HG03196 (cell line): ENCODE measurements around the gene MACROD2.
"Not testable (repeated sequence)": the region's sequence is repeated elsewhere in the genome, so short reads cannot be mapped to it uniquely, and the experiment has no call there.

Experiments
- ATAC-seq: cut with Tn5 transposase; IDR thresholded peaks from one replicate; pipeline ENCODE4 v1.9.1; 2021; ENCODE audit not compliant: unreplicated experiment

MACROD2 gene

DNA sequence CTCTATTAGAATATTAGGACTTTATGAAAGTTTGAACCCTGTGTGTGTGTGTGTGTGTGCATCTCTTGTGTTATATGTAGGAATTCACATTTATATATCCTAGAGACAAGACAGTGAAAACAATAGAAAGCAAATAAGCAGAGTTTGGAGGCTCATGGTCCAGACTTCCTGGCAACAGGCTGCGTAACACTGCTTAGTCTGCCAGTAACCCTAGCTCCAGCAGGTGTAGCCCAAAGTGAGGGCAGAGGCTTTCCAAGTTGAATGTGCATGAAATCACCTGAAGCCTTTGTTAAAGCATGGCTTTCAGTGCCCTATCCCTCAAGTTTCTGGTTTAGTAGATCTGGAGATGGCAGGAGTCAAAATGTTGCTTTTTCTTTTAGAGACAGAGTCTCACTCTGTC, 2008.0 kb downstream of the MACROD2 start:
- ATAC-seq = no peak

DNA sequence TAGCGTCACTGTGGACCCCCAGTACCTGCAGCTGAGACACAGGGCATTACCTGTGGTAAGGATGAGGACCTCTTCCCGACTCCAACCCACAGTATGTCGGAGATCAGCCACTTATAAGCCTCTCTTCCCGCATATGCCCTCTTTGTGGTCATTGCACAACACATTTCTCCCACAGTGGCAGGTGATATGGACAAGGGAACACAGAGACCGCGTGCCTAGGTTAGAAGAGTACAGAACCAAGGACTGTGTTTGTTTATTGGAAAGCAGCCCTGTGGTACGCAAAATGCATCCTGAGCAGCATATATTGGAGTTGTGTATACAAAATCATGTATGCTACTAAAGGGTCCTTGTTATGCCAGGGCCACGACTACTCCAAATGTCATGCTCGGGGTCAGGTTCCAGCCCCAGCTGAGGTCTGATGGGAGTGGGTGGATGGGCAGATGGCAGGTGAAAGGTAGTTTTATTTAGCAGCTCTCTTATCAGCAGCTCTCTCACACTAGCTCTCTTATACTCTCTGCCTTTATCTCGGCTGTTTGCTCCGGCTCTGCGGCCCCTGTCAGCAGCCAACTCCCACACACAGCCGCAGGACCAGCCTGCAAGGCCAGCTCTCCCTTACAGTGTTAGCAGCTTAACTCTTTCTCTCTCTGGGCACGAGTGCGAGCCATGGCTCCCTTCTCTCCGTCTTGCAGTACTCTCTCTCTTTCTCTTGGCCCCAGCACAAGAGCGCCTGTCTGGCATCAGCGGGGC, 2009.0 kb downstream of the MACROD2 start:
- no peak for ATAC-seq

DNA sequence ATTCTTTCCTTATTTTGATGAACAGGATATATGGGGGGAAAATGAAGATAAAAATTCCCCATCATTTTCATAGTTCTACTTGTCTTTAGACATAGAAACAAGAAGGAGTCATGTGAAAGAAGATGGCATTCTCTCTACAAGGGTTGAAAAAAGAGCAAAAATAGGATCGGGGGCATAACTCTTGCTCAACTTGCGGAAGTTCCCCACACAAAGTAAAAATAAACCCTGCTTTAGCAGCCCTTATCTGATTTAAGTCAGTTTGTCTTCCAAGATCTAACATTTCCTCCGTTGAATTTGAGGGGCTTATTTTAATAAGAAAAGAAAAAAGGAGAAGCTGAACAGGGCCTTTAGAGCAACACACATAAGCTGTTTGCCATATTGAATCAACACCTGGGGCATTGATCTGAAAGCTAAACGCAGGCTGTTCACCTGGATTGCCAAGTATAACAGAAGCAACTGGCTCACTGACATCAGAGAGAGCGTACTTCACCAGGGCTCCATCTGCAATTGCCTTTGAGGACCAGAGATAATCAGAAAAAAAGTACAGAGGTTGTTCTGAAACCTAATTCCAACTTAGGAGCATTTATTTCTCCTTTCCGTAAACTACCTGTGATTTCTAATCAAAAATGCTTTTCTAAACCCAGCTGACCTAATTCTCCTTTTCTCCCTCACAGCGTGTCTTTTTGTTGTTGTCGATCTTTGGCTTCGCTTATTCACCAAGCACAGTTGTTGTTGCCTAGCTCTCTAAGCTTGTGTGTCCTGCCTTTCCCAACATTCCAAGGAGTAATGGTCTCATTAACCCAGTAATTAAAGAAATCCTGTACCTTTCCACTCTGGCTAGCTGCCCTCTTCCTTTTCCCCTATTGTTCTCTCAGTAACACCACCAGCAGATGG, 2010.0 kb downstream of the MACROD2 start:
- ATAC-seq = no peak

DNA sequence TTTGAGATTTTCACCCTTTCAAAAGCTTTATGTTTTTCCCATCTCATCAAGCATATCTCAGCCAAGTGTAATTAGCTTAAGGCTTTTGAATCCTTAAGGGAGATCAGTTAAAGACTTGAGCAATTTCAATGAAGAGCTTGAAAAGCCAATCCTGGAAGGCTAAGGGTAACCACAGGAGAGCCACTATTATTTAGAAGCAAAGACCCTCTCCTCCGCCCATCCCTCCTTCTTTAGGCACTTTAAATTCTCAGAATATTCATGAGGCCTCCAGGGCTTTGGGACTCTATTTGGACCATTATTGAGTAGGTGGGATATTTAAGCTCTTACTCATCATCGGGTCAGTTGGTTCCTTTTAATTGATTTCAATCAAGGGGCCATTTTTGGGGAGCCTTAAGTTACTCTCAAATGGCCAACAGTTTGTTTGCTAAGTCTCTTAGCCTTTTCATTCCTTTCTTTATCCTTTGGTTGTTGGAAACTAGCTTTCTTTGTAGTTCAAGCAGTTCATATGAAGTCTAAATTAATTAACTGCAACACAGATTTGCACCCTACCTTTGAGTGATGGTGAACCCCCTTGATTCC, 2010.7 kb downstream of the MACROD2 start:
- ATAC-seq = no peak

DNA sequence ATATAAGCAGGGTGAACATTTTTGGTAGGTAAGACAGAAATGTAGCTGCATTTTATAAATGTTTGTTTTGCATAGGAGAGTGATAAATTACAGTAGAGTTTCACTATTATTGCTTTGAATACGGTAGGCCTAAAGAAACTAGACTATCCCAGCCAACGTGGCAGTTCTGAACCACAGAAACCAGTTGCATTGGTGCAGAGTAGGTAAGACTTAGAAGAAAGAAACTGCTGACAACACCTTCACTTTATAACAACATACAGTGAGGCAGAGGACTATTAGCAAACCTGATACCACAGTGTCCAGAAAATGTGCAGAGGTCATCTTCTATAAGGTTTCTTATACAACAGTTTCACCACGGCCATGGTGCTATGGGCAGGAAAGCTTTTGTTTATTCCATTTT, 2011.8 kb downstream of the MACROD2 start:
- ATAC-seq = peak; percentile 88

DNA sequence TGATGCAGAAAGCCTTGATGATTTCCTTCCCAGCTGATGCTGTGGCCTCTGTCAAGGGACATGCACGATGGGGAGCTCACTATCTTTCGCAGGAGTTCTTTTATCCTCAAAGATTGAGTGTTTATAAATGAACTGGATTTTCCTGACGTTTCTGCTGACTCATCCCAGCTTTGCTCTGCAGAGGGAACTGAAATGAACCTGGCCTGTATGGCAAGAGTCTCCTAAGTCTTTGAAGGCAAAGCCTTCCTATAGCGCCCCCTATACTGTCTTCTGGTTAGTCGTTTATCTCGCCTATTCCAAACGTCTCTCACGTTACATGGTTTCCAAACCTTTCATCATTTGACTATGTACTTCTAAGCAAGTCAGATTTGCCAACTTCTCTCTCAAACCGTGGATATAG, 2012.6 kb downstream of the MACROD2 start:
- ATAC-seq = no peak

DNA sequence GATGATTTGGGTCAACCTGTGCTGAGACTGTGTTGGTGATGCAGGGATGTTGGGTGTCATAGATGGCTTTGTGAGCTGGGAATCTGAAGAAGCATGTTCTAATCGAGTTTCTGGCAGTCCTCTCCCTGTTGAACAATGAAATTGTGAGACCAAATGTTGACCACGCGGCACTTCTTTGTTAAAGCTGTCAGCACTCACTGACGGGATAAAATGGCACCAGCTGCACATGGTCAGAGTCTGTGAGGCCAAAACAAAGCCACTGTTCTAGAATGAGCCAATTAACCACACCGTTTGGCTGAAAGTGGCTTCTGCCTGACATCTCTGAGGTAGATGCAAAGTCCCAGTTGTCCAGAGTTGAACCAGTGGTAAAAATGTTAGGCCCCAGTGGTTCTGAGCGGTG, 2015.7 kb downstream of the MACROD2 start:
- no peak for ATAC-seq

DNA sequence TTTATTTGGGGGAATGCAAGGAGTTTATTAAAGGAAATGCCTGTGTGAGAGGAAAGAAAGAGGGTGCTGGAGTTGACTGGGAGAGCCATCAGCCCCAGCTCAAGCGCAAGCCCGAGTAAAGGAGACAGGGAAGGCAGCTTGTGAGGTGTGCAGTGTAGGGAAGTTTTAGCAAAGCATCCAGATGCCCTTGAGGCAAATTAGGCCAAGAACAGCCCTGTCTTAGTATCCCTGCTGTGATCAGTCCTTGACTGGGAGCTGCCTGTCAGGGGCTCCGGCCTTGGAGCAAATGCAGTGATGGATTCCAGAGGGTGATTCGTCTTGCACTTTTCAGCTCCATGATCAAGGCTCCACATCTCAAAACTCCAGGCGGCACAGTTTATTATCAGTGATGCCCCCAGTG, 2016.2 kb downstream of the MACROD2 start:
- no peak for ATAC-seq

DNA sequence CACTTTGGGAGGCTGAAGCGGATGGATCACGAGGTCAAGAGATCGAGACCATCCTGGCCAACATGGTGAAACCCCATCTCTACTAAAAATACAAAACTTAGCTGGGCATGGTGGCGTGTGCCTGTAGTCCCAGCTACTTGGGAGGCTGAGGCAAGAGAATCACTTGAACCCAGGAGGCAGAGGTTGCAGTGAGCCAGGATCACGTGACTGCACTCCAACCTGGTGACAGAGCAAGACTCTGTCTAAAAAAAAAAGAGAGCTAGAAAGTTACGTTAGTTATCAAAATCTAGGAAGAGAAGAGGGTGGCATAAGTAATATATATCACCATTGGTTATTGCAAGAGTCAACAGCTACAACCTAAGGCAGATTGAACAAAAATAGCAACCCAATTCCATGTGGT, 2017.6 kb downstream of the MACROD2 start:
- not testable (repeated sequence) for ATAC-seq

DNA sequence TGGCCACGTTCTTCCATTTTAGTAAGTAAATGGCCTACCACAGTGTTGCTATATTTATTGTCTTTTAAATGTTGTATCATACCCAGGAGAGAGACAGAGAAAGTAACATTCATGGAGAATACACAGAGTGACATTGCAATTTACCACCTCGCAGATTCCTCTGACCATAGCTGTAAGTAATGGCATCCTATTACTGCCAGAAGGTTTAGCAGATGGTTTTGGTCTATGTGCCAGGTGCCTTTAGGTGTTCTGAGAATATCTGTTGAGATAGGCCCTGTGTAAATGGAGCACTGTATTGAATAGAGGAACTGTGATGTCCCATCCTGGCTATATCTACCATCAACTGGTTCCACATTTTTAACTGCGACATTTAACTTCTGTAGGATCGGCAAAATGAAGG, 2018.3 kb downstream of the MACROD2 start:
- no peak for ATAC-seq

DNA sequence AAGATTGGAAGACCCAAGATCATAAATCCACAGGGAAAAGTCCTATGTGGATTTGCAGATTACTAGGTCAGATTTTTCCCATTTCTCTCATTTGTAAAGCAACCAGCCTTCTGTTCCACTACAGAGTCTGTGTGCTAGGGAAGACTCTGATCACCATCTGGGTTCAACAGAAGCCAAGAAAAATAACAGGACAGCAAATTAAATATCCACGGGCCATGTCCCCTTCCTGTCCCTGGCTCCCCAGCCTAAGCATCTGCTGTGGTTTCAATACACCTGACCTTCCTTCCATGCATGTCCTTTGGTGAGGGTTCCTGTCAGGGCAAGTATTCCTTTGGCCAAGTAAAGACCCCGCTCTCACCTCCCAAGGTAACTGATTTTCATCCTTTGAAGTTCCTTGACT, 2019.1 kb downstream of the MACROD2 start:
- ATAC-seq = no peak

DNA sequence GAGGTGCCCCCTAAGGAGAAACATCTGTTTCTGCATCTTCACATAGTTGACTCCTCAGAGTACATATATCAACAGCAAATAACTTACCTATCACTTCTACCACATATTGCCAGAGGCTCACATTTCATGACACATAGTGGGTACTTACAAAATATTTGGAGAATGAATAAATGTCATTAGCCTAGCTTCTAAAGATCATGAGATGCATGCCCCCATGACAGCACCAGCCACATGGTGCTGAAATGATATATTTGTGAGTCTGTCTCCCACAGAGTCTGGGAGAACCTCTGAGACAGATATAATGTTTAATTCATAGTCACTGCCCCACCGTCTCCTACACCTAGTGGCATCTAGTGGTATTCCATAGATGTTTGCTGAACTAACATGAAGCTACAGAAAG, 2022.3 kb downstream of the MACROD2 start:
- ATAC-seq = no peak

DNA sequence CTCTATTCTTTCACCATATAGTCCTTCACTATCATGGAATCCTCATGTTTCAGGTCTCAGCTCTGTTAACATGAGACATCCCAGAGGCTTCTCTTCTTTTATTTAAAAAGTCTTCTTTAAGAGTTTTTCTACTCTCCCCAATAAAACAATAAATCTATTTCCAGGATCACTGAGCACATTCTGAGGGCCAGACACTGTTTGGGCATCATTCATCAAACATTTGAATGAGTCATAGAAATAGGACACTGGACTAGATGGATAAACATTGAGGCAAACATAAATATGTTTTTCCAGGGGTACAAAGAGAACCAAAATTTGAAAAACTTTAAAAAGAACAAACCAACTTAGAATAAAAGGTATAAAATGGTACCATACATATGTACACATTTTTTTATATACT, 2023.6 kb downstream of the MACROD2 start:
- no peak for ATAC-seq

DNA sequence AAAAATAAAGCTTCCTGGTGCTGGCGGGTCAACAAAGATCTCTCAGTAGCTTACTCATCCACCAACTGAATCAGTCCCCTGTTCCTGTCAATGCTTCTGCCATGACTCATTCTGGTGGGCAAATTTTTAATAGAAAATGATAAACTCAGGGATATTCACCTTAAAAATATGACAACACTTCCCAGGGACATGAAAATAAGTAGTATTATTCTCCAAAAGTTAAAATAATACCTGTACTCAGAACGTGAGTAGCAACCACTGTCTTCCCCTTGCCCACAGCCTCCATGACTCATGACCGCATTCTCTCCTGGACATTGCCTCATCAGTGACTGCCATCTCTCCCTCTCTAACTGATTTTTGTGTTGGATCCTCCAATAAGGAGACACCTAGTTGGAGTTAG, 2025.7 kb downstream of the MACROD2 start:
- ATAC-seq = no peak

DNA sequence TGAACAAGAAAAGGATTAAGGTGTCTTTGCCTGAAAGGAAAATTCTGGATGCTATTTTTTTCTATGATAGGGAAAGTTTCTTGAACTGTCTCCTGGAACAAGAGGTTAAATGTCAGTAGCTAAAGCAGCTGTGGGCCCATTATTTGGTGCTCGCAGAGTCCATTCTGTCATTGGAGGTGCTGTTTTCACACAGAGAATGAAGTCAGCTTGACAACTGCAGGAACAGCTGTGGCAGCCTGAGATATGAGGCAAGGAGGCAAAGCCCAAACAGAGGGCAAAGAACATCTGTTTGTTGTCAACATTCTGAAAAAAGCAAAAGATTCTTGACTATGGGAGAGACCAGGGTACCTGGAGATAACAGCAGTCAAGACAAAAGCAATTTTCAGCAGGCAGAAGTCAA, 2029.8 kb downstream of the MACROD2 start:
- ATAC-seq = no peak

DNA sequence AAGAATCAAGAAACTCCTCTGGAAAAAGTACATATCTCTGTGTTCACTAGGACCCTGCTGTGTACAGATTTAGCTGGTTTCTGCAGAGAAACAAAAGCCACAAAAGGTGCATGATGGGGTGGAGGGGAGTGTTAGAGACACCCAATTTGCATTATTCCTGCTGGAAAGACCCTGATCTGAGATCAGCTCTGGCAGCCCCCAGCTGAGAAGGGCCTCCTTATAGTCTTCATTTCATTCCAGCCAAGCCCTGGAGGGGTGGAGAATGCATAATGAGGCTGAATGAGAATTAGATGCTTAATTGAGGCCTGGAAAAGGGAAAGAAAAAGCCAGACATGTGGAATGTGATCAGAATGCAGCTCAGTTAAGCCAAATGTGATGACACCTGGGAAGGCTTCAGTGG, 2032.4 kb downstream of the MACROD2 start:
- no peak for ATAC-seq

DNA sequence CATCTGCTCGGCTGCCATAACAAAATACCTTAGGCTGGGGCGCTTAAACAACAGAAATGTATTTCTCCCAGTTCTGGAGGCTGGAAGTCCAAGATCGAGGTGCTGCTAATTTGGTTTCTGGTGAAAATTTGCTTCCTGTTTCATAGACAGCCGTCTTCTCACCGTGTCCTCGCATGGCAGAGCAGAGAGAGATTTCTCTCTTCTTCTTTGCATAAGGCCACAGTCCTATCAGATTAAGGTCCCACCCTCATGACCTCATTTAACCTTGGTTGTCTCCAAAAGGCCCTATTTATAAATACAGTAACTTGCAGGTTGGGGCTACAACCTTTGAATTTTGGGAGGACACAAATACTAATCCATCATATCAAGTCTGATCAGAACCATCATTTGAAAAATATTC, 2033.6 kb downstream of the MACROD2 start:
- no peak for ATAC-seq

DNA sequence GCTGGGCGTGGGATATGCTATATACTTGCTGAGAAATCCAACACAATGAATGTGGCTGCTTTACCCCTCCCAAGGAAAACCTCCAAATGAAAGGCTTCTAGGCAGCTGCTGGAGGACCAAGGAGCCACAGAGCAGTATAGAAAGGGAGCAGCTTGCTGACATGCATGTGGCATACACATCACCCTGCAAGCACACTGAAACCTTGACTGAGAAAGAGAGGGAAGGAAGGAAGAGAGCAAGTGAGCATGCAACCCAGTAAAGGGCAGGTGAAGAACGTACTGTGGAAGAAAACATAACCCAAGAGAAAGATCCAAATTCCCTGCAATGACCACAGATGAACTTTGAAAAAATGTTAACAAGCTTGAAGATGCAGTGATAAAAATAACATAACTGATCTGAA, 2034.9 kb downstream of the MACROD2 start:
- no peak for ATAC-seq

DNA sequence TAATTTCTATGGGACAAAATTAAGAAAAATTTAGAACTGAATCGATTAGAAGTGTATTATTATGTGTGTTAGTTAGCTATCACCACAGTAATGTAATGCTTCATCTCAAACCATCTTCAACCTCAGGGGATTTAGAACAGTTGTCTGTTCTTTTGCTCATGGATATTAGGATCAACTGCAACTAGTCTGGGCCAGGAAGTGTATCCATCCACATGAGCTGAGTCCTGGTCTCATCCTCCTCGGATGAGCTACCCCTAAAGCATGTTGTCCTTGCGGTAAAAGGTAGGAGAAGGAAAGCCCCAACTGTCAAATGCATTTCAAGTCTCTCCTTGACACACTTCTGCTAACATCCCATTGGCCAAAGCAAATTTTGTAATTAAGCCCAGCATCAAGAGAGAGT, 2040.3 kb downstream of the MACROD2 start:
- ATAC-seq = no peak

DNA sequence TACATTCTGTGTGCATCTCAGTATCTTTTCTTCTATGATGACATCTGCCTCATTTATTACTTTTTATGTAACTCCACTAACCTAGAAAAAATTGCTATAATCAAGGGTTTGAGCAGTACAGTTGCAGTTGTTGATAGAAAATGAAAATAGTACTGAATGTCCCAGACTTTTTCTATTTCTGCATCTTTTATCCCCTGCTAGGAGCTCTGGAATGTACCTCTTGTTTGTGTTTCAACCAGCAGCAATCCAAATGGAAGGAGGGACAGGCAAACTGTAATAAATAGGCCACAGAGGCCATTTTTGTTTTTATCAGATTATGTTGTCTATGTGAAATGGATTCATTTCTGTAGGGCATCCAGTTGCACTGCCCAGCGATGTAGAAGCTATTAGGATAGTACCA, 2041.0 kb downstream of the MACROD2 start:
- no peak for ATAC-seq

DNA sequence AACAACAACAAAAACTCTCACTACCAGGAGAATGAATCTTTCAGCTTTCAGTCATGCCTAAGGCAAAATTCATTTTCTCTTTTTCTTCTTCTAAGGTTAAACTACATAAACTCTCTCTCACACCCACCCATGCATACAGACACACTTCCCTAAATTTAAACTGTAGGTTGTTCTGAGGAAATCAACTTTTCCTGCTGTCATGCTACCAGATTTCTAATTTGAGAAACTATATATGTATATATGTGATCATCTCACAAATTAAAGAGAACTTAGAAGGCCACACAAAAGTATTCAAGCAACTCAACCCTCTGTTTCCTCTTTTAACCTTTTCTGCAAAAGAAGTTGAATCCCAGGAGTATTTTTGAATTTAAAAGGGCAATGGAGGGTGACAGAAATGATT, 2045.4 kb downstream of the MACROD2 start:
- no peak for ATAC-seq

DNA sequence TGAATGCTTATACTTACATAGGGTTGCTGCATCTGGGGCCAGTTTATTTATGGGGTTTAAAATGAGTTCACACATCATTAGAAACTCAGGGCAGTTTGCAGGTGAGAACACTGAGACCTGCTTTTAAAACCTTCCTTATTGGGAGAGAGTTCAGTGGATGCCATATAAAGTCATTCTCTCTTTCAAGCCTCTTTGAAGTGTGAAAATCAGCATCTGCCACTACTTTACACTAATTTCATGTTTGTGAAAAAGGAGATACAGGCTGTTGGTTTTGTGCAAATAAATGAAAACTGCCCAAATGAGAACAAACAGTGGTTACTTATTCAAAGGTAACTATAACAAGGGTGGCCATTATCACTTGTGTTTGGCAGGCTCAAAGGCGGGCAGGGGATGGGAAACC, 2047.4 kb downstream of the MACROD2 start:
- ATAC-seq = no peak
